Mesendoderm (in vitro differentiated cells): ENCODE data around the gene COL8A2.

Experiments used
- DNase-seq: peaks from one replicate; pipeline ENCODE4 v3.0.0; 2013
- H2AK5ac ChIP-seq: 2 replicates; pipeline ENCODE4 v1.6.1; 2013; ENCODE audit warnings: low read length, inconsistent platforms
- H2BK120ac ChIP-seq: 2 replicates; pipeline ENCODE4 v1.6.1; 2013; ENCODE audit warnings: low read depth, mild to moderate bottlenecking, low read length, moderate library complexity, mixed read lengths
- H2BK15ac ChIP-seq: replicated peaks from 2 replicates; pipeline ENCODE4 v1.6.1; 2013; ENCODE audit warnings: low read depth, mild to moderate bottlenecking, moderate library complexity
- H2BK5ac ChIP-seq: 2 replicates; pipeline ENCODE4 v1.6.1; 2013; ENCODE audit warnings: low read length, inconsistent platforms
- H3K18ac ChIP-seq: 2 replicates; pipeline ENCODE4 v1.6.1; 2013; ENCODE audit warnings: mild to moderate bottlenecking, low read length, mixed read lengths
- H3K23ac ChIP-seq: one replicate; pipeline ENCODE4 v1.6.1; 2013; ENCODE audit warnings: low read length
- H3K27ac ChIP-seq: 2 replicates; pipeline ENCODE4 v1.5.1; 2013; ENCODE audit warnings: low read depth, mild to moderate bottlenecking, inconsistent platforms, low read length, moderate library complexity
- H3K27me3 ChIP-seq: 2 replicates; pipeline ENCODE4 v1.6.1; 2013; ENCODE audit warnings: low read length, control low read depth, mild to moderate bottlenecking, inconsistent platforms; ENCODE audit not compliant: insufficient read depth, poor library complexity
- H3K36me3 ChIP-seq: 2 replicates; pipeline ENCODE4 v1.6.1; 2013; ENCODE audit warnings: low read length, inconsistent platforms; ENCODE audit not compliant: control insufficient read depth, insufficient read depth
- H3K4ac ChIP-seq: one replicate; pipeline ENCODE4 v1.6.1; 2013; ENCODE audit warnings: low read depth, mild to moderate bottlenecking, low read length, moderate library complexity
- H3K4me1 ChIP-seq: 2 replicates; pipeline ENCODE4 v1.6.1; 2013; ENCODE audit warnings: low read depth, low read length, inconsistent platforms; ENCODE audit not compliant: control insufficient read depth
- H3K4me2 ChIP-seq: 2 replicates; pipeline ENCODE4 v1.6.1; 2013; ENCODE audit warnings: low read length
- H3K4me3 ChIP-seq: 2 replicates; pipeline ENCODE4 v1.5.1; 2013; ENCODE audit warnings: mild to moderate bottlenecking, low read length
- H3K56ac ChIP-seq: one replicate; pipeline ENCODE4 v1.6.1; 2013; ENCODE audit warnings: low read length
- H3K79me1 ChIP-seq: 2 replicates; pipeline ENCODE4 v1.6.1; 2013; ENCODE audit warnings: low read length, inconsistent platforms
- H3K79me2 ChIP-seq: 2 replicates; pipeline ENCODE4 v1.6.1; 2013; ENCODE audit warnings: mild to moderate bottlenecking, low read length; ENCODE audit not compliant: control insufficient read depth, insufficient read depth
- H3K9ac ChIP-seq: 2 replicates; pipeline ENCODE4 v1.6.1; 2013; ENCODE audit warnings: low read length, inconsistent platforms
- H4K5ac ChIP-seq: one replicate; pipeline ENCODE4 v1.6.1; 2013; ENCODE audit warnings: low read length
- H4K8ac ChIP-seq: one replicate; pipeline ENCODE4 v1.6.1; 2013; ENCODE audit warnings: low read depth, mild to moderate bottlenecking, control low read depth, low read length, moderate library complexity
- WGBS: extraction: QIAGEN DNeasy Blood & Tissue Kit; methylation state at CpG from one replicate; pipeline ENCODE4 v1.1.7; 2013; ENCODE audit warnings: low lambda C conversion rate, missing lambda C conversion rate; ENCODE audit not compliant: insufficient coverage; ENCODE audit errors: extremely low coverage; 5-methylcytosine and 5-hydroxymethylcytosine counted together

The COL8A2 gene

DNA sequence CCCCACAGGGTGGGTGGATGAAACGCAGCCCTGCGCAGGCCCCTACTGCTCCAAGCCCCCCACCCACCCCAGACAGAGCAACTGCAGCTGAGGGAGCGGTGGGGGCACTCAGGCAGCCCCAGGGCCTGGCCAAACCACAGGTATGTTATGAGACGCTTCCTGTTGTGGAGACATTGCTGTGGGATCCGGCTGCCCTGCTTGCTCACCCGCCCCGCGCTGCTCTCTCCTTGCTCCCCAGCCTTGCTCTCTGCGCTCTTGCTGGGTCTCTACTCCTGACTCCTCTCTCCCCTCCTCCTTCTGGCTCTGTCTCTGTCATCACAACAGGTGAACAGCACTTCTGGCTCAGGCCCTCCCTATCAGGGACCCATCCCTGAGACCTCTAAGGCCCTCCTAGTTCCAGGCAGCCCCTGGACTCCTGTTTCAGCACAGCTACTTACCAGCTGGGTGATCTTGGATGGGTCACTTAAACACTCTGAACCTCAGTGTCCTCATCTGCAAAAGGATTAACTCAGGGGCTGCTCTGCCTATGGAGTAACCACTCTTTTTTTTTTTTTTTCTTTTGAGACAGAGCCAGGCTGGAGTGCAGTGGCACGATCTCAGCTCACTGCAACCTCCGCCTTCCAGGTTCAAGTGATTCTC, 15.9 kb downstream of the COL8A2 start:
- Histone ChIP-seq H2BK5ac (no peak overlapping the region), H3K79me1 (no peaks in the 10 kb centered on the region), H3K23ac (no peak overlapping the region), H3K9ac (no peak overlapping the region), H3K79me2 (no peaks in the 10 kb centered on the region), H2BK15ac (no peak overlapping the region), H3K36me3 (no peaks in the 10 kb centered on the region), H3K4me1 (no peaks in the 10 kb centered on the region), H3K56ac (no peak overlapping the region), H3K18ac (no peak overlapping the region), H3K4me2 (no peak overlapping the region), H3K4me3 (no peak overlapping the region), H3K27me3 (no peaks in the 10 kb centered on the region), H4K5ac (no peak overlapping the region), H3K27ac (no peak overlapping the region), H4K8ac (no peak overlapping the region), H2BK120ac (no peak overlapping the region), H3K4ac (no peak overlapping the region), H2AK5ac (no peak overlapping the region)
- no CpG with 5 or more reads among the region's 11 CpGs for WGBS
- DNase-seq, result no peak

- Histone ChIP-seq H3K79me1 (no peaks in the 10 kb centered on the region), H3K4me1 (no peaks in the 10 kb centered on the region), H3K27ac (no peak overlapping the region), H3K36me3 (no peaks in the 10 kb centered on the region), H2AK5ac (no peak overlapping the region), H3K9ac (no peak overlapping the region), H2BK15ac (no peak overlapping the region), H3K79me2 (no peaks in the 10 kb centered on the region), H3K4me2 (no peak overlapping the region), H3K56ac (no peak overlapping the region), H3K4ac (no peak overlapping the region), H4K8ac (no peak overlapping the region), H2BK120ac (no peak overlapping the region), H3K27me3 (no peaks in the 10 kb centered on the region), H3K18ac (no peak overlapping the region), H2BK5ac (no peak overlapping the region), H3K23ac (no peak overlapping the region), H4K5ac (no peak overlapping the region), H3K4me3 (no peak overlapping the region)
- WGBS, result no CpG with 5 or more reads among the region's 14 CpGs
- DNase-seq, result no peak
Measured at GRCh38 chr1:36108314-36108713, 16.7 kb downstream of the COL8A2 start.

GRCh38 chr1:36107394-36107793, 17.6 kb downstream of the COL8A2 start:
- no CpG with 5 or more reads among the region's 9 CpGs for WGBS

DNA sequence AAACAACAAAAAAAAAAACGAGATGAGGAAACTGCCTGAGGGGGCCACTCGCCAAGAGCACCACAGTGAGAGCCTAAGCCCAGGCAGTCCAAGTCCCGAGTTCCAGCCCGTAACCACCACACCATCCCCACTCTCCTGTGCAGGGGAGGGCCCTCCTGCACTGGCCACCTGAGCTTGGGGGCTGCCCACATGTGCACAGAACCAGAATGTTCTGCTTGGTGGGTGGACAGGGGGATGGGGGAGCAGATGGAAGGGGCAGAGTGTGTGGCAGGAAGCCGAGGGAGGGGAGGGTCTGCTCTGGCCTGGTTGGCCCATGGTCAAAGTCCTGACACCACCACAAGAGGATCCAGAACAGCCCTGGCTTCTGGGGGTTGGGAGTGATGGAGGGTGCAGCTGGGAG, 18.8 kb downstream of the COL8A2 start:
- H3K4me2 ChIP-seq, result no peak overlapping the region
- no peak overlapping the region for H2BK15ac ChIP-seq
- H3K27ac ChIP-seq, result no peak overlapping the region
- H4K8ac ChIP-seq, result no peak overlapping the region
- H4K5ac ChIP-seq, result no peak overlapping the region
- no peak for DNase-seq
- H2BK5ac ChIP-seq, result no peak overlapping the region
- H3K27me3 ChIP-seq, result no peaks in the 10 kb centered on the region
- no peak overlapping the region for H2AK5ac ChIP-seq
- no peak overlapping the region for H3K4ac ChIP-seq
- no peak overlapping the region for H3K18ac ChIP-seq
- H3K79me2 ChIP-seq, result no peaks in the 10 kb centered on the region
- H3K4me3 ChIP-seq, result no peak overlapping the region
- H3K9ac ChIP-seq, result no peak overlapping the region
- no peak overlapping the region for H3K23ac ChIP-seq
- H3K79me1 ChIP-seq, result no peaks in the 10 kb centered on the region
- no peaks in the 10 kb centered on the region for H3K4me1 ChIP-seq
- H2BK120ac ChIP-seq, result no peak overlapping the region
- H3K56ac ChIP-seq, result no peak overlapping the region
- WGBS, result no CpG with 5 or more reads among the region's 5 CpGs
- H3K36me3 ChIP-seq, result no peaks in the 10 kb centered on the region

More at GRCh38 chr1:36107394-36107793, 17.6 kb downstream of the COL8A2 start:
- Histone ChIP-seq H4K8ac (no peak overlapping the region), H2BK5ac (no peak overlapping the region), H2BK120ac (no peak overlapping the region), H3K18ac (no peak overlapping the region), H3K4ac (no peak overlapping the region), H3K23ac (no peak overlapping the region), H3K27me3 (no peaks in the 10 kb centered on the region), H3K56ac (no peak overlapping the region), H3K79me1 (no peaks in the 10 kb centered on the region), H3K4me3 (no peak overlapping the region), H3K4me2 (no peak overlapping the region), H3K36me3 (no peaks in the 10 kb centered on the region), H2AK5ac (no peak overlapping the region), H4K5ac (no peak overlapping the region), H3K4me1 (no peaks in the 10 kb centered on the region), H3K27ac (no peak overlapping the region), H3K9ac (no peak overlapping the region), H2BK15ac (no peak overlapping the region), H3K79me2 (no peaks in the 10 kb centered on the region)
- DNase-seq, result no peak

- no peaks in the 10 kb centered on the region for H3K27me3 ChIP-seq
- no peaks in the 10 kb centered on the region for H3K36me3 ChIP-seq
- no CpG with 5 or more reads among the region's 5 CpGs for WGBS
- H3K56ac ChIP-seq, result no peak overlapping the region
- H2BK120ac ChIP-seq, result no peak overlapping the region
- no peaks in the 10 kb centered on the region for H3K79me1 ChIP-seq
- H3K4me2 ChIP-seq, result no peak overlapping the region
- H3K18ac ChIP-seq, result no peak overlapping the region
- no peak overlapping the region for H3K4ac ChIP-seq
- H4K5ac ChIP-seq, result no peak overlapping the region
- H3K4me3 ChIP-seq, result no peak overlapping the region
- H3K9ac ChIP-seq, result no peak overlapping the region
- H2BK5ac ChIP-seq, result no peak overlapping the region
- no peak overlapping the region for H4K8ac ChIP-seq
- H3K23ac ChIP-seq, result no peak overlapping the region
- H2BK15ac ChIP-seq, result no peak overlapping the region
- no peak overlapping the region for H3K27ac ChIP-seq
- DNase-seq, result no peak
- H2AK5ac ChIP-seq, result no peak overlapping the region
- H3K79me2 ChIP-seq, result no peaks in the 10 kb centered on the region
- H3K4me1 ChIP-seq, result no peaks in the 10 kb centered on the region
Measured at GRCh38 chr1:36101546-36101945, 23.5 kb downstream of the COL8A2 start.

GRCh38 chr1:36100376-36100775, 24.6 kb downstream of the COL8A2 start:
- Histone ChIP-seq H3K36me3 (no peaks in the 10 kb centered on the region), H3K4ac (no peak overlapping the region), H3K4me1 (no peaks in the 10 kb centered on the region), H3K23ac (no peak overlapping the region), H3K27me3 (no peaks in the 10 kb centered on the region), H4K5ac (no peak overlapping the region), H3K79me1 (no peaks in the 10 kb centered on the region), H3K4me2 (no peak overlapping the region), H3K18ac (no peak overlapping the region), H2BK120ac (no peak overlapping the region), H2BK15ac (no peak overlapping the region), H3K27ac (no peak overlapping the region), H3K56ac (no peak overlapping the region), H3K4me3 (no peak overlapping the region), H3K79me2 (no peaks in the 10 kb centered on the region), H2BK5ac (no peak overlapping the region), H3K9ac (no peak overlapping the region), H2AK5ac (no peak overlapping the region), H4K8ac (no peak overlapping the region)
- DNase-seq, result no peak
- WGBS, result no CpG with 5 or more reads among the region's 6 CpGs
